HepG2 (cell line): Measurements from ENCODE around the gene SHANK3. TPM values are rescaled to one million over a fixed set of nuclear protein-coding genes. Genes with fewer than 3 reads are reported as not detected.

ENCODE experiments used
- CERS6 ChIP-seq: sonication (generic); formaldehyde crosslinking; IDR thresholded peaks from 2 replicates; pipeline ENCODE4 v1.5.0; 2020; ENCODE audit warnings: missing genetic modification reagents
- GFI1 ChIP-seq: sonication (generic); formaldehyde crosslinking; IDR thresholded peaks from 2 replicates; pipeline ENCODE4 v1.5.0; 2020; ENCODE audit warnings: missing genetic modification reagents, mild to moderate bottlenecking, borderline replicate concordance
- NONO ChIP-seq, 2 experiments: fragments of 450-650 bp in 1 of 2; sonication (generic) in 1 of 2; formaldehyde crosslinking in 1 of 2; IDR thresholded peaks in 1 of 2; conservative IDR thresholded peaks in 1 of 2; 2 replicates each; pipeline versions ENCODE4 v1.6.1 to v1.8.0; 2017 to 2022; ENCODE audit warnings: mild to moderate bottlenecking in 1 of 2, missing genetic modification reagents in 1 of 2, moderate library complexity in 1 of 2
- POGK ChIP-seq: sonication (generic); formaldehyde crosslinking; conservative IDR thresholded peaks from 2 replicates; pipeline ENCODE4 v1.8.0; 2022; ENCODE audit warnings: mild to moderate bottlenecking, moderate library complexity, missing genetic modification reagents
- ZBTB14 ChIP-seq: sonication (generic); formaldehyde crosslinking; IDR thresholded peaks from 2 replicates; pipeline ENCODE4 v1.4.0; 2020; ENCODE audit warnings: missing genetic modification reagents
- ZFP41 ChIP-seq: sonication (generic); formaldehyde crosslinking; IDR thresholded peaks from 2 replicates; pipeline ENCODE4 v1.4.0; 2020; ENCODE audit warnings: mild to moderate bottlenecking, missing genetic modification reagents, borderline replicate concordance
- ZFP90 ChIP-seq: sonication (generic); formaldehyde crosslinking; IDR thresholded peaks from 2 replicates; pipeline ENCODE4 v1.8.0; 2022; ENCODE audit warnings: missing genetic modification reagents, mild to moderate bottlenecking, inconsistent platforms, borderline replicate concordance
- ZNF180 ChIP-seq: sonication (generic); formaldehyde crosslinking; IDR thresholded peaks from 2 replicates; pipeline ENCODE4 v1.4.0; 2020; ENCODE audit warnings: low read depth, missing genetic modification reagents, borderline replicate concordance
- ZNF512B ChIP-seq: sonication (generic); formaldehyde crosslinking; IDR thresholded peaks from 2 replicates; pipeline ENCODE4 v1.5.1; 2020; ENCODE audit warnings: missing genetic modification reagents, mild to moderate bottlenecking, borderline replicate concordance
- ZSCAN20 ChIP-seq: sonication (generic); formaldehyde crosslinking; IDR thresholded peaks from 2 replicates; pipeline ENCODE4 v1.4.0; 2020; ENCODE audit warnings: missing genetic modification reagents, mild to moderate bottlenecking, borderline replicate concordance
- polyA plus RNA-seq, 8 experiments: library from polyadenylated mRNA; depleted of rRNA in 3 of 8; stranded (reverse) in 7 of 8; unstranded in 1 of 8; fragments of >200 nt; fragmentation: Illumina TruSeq in 4 of 8; extraction: Trizol in 4 of 8; gene quantifications; 2 replicates each; pipeline versions ENCODE4 v1.2.1 to v1.2.3, GENCODE V29; 2011 to 2016; ENCODE audit warnings: low read depth in 4 of 8, missing spikeins in 1 of 8, mixed read lengths in 1 of 8; ENCODE audit not compliant: insufficient read depth in 1 of 8
- total RNA-seq, 5 experiments: library from RNA; depleted of rRNA; stranded (reverse); fragments of >200 nt; fragmentation: Illumina TruSeq; extraction: Trizol; gene quantifications; 2 replicates each; pipeline ENCODE4 v1.2.3, GENCODE V29; 2016; ENCODE audit warnings: low read depth in 1 of 5
- TF ChIP-seq, protein P1 (sequence below): sonication (generic); formaldehyde crosslinking; conservative IDR thresholded peaks from 2 replicates; pipeline ENCODE4 v1.4.0; 2020; ENCODE audit warnings: mild to moderate bottlenecking, missing genetic modification reagents, moderate library complexity

SHANK3 gene
- total and polyA plus RNA-seq, 2 of the 13 experiments (the other 11 are each of a cell fraction or from before 2014, with no cell fraction given), result 2.9 to 4.6 TPM

- no peak for TF ChIP-seq CERS6 (CRISPR knock-in tag)
- no peak for TF ChIP-seq ZNF512B (CRISPR knock-in tag)
- TF ChIP-seq ZSCAN20 (CRISPR knock-in tag), result no peak
- peak; percentile 51; the same call in 1 of the 2 replicates for TF ChIP-seq GFI1 (CRISPR knock-in tag)
- TF ChIP-seq POGK (CRISPR knock-in tag), result no peak
- TF ChIP-seq, protein P1, sequence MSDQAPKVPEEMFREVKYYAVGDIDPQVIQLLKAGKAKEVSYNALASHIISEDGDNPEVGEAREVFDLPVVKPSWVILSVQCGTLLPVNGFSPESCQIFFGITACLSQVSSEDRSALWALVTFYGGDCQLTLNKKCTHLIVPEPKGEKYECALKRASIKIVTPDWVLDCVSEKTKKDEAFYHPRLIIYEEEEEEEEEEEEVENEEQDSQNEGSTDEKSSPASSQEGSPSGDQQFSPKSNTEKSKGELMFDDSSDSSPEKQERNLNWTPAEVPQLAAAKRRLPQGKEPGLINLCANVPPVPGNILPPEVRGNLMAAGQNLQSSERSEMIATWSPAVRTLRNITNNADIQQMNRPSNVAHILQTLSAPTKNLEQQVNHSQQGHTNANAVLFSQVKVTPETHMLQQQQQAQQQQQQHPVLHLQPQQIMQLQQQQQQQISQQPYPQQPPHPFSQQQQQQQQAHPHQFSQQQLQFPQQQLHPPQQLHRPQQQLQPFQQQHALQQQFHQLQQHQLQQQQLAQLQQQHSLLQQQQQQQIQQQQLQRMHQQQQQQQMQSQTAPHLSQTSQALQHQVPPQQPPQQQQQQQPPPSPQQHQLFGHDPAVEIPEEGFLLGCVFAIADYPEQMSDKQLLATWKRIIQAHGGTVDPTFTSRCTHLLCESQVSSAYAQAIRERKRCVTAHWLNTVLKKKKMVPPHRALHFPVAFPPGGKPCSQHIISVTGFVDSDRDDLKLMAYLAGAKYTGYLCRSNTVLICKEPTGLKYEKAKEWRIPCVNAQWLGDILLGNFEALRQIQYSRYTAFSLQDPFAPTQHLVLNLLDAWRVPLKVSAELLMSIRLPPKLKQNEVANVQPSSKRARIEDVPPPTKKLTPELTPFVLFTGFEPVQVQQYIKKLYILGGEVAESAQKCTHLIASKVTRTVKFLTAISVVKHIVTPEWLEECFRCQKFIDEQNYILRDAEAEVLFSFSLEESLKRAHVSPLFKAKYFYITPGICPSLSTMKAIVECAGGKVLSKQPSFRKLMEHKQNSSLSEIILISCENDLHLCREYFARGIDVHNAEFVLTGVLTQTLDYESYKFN (CRISPR knock-in tag), result peak; percentile 92
- no peak; the same call in none of the 2 replicates for TF ChIP-seq ZFP90 (CRISPR knock-in tag)
- peak; percentile 29; the same call in 1 of the 2 replicates for TF ChIP-seq ZFP41 (CRISPR knock-in tag)
- peak; percentile 29 for TF ChIP-seq ZBTB14 (CRISPR knock-in tag)
- TF ChIP-seq ZNF180, result no peak
- TF ChIP-seq NONO (IDR thresholded peaks at IDR 0.05), result no peak
- peak; percentile 49; the same call in 1 of the 2 replicates for TF ChIP-seq NONO (CRISPR knock-in tag; conservative IDR thresholded peaks at IDR 0.05)
These were observed 27.9 kb downstream of the SHANK3 start (continued) for GRCh38 chr22:50700387-50701075.
